ENCODE results near the gene DCHS2. TPM values are rescaled to one million over a fixed set of nuclear protein-coding genes. Genes with fewer than 3 reads are reported as not detected.

Gene DCHS2
- total RNA-seq, 4 donors from 2014 or later = 2.3 to 5.0 (median 3.2) TPM

DNA sequence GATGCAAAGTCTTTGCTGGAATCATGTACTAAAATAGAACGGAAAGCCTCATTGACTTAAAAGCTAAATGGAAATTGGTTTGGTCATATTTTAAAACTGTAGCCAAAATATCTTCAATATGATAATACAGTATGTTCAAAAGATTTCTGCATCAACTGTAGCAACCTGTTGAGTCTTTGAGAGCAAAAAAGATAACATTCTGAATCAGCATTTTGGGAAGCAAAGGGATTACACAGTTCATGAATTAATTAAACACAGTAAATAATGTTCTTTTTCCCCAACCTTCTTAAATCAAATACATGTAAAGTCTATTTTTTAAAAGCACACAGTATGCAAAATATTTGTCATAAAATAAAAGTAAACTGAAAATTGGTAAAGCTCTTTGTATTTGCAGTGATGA lies 50.5 kb downstream of the DCHS2 start:
- ATAC-seq = no peak
- no peak overlapping the region for H3K4me3 ChIP-seq
- TF ChIP-seq EP300 (IDR thresholded peaks at IDR 0.05) (no peak), POLR2AphosphoS5 (IDR thresholded peaks at IDR 0.05) (no peak), POLR2A (IDR thresholded peaks at IDR 0.05) (no peak)
- TF ChIP-seq, protein P1, sequence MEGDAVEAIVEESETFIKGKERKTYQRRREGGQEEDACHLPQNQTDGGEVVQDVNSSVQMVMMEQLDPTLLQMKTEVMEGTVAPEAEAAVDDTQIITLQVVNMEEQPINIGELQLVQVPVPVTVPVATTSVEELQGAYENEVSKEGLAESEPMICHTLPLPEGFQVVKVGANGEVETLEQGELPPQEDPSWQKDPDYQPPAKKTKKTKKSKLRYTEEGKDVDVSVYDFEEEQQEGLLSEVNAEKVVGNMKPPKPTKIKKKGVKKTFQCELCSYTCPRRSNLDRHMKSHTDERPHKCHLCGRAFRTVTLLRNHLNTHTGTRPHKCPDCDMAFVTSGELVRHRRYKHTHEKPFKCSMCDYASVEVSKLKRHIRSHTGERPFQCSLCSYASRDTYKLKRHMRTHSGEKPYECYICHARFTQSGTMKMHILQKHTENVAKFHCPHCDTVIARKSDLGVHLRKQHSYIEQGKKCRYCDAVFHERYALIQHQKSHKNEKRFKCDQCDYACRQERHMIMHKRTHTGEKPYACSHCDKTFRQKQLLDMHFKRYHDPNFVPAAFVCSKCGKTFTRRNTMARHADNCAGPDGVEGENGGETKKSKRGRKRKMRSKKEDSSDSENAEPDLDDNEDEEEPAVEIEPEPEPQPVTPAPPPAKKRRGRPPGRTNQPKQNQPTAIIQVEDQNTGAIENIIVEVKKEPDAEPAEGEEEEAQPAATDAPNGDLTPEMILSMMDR (IDR thresholded peaks at IDR 0.05) = no peak
- WGBS, 2 donors (ENCODE audit: low coverage in 1 of 2) = 50 to 78% methylated on average over 1 of the region's 1 CpG
- H3K36me3 ChIP-seq = no peaks in the 10 kb centered on the region
- H3K9me3 ChIP-seq = no peaks in the 10 kb centered on the region
- no peak overlapping the region for H3K27ac ChIP-seq
- H3K4me1 ChIP-seq = no peaks in the 10 kb centered on the region
- H3K27me3 ChIP-seq = no peaks in the 10 kb centered on the region

DNA sequence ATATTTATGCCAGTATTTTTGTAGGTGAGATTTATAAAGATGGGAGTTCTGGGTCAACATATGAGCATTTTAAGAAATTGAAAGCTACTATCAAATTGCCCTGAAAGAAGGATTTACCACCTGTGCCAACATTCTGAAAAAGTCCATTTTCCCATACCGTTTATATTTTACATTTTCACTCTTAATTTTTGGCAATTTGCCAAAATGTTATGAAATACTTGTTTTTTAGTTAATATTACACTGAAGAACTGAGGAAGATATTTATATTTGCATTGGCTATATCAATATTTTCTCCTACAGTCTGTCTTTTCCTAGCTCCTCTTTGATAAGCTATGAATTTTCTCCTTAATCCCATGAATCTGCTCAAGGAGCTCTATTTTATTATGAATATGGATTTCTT lies 52.4 kb downstream of the DCHS2 start:
- Histone ChIP-seq H3K36me3 (no peaks in the 10 kb centered on the region), H3K4me1 (no peaks in the 10 kb centered on the region), H3K9me3 (no peaks in the 10 kb centered on the region), H3K4me3 (no peak overlapping the region), H3K27me3 (no peaks in the 10 kb centered on the region), H3K27ac (no peak overlapping the region)
- TF ChIP-seq EP300 (IDR thresholded peaks at IDR 0.05) (no peak), POLR2A (IDR thresholded peaks at IDR 0.05) (no peak), POLR2AphosphoS5 (IDR thresholded peaks at IDR 0.05) (no peak)
- TF ChIP-seq, protein P1 (IDR thresholded peaks at IDR 0.05) = no peak
- 0 to 4% methylated on average over 1 of the region's 1 CpG for WGBS, 2 donors (ENCODE audit: low coverage in 1 of 2)
- no peak for ATAC-seq

DNA sequence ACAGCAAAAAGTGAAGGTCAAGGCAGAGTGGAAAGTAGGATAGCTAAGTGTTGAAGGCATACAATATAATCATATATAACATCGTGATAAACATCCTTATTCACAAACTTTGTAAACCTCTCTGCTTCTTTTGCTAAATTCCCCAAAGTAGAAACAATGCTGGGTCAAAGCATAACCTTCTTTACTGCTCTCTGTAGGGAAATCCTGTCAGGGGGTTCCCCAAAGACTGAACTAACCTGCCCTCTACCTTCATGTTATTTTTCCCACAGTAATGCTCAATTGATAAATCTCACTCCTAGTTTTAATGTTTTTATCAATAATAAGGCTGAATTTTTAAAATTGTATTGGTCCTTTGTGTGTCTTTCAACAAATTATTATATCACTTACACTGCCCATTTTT lies 55.7 kb downstream of the DCHS2 start:
- no peak overlapping the region for H3K27ac ChIP-seq
- ATAC-seq = no peak
- no peaks in the 10 kb centered on the region for H3K27me3 ChIP-seq
- H3K9me3 ChIP-seq = no peaks in the 10 kb centered on the region
- WGBS, 2 donors (ENCODE audit: low coverage in 1 of 2) = 58 to 73% methylated on average over 1 of the region's 1 CpG
- TF ChIP-seq POLR2AphosphoS5 (IDR thresholded peaks at IDR 0.05) = no peak
- TF ChIP-seq, protein P1 (IDR thresholded peaks at IDR 0.05) = no peak
- TF ChIP-seq EP300 (IDR thresholded peaks at IDR 0.05) = no peak
- no peak for TF ChIP-seq POLR2A (IDR thresholded peaks at IDR 0.05)
- H3K4me3 ChIP-seq = no peak overlapping the region
- H3K4me1 ChIP-seq = no peaks in the 10 kb centered on the region
- H3K36me3 ChIP-seq = no peaks in the 10 kb centered on the region

DNA sequence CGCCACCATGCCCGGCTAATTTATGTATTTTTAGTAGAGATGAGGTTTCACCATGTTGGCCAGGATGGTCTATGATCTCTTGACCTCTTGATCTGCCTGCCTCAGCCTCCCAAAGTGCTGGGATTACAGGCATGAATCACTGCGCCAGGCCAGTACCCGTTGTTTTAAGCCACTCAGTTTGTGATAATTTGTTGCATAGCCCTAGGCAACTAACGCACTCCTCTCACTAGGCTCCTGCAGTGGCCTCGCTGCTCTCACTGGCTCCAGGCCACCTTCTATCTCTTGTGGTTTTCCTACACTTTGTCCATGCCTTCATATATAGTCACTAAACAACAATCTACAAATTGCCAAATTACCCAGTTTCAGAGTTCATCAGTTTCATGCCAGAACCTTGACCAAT lies 58.1 kb downstream of the DCHS2 start:
- WGBS, 2 donors (ENCODE audit: low coverage in 1 of 2) = 100% methylated on average over 1 to 2 of the region's 6 CpGs
- ATAC-seq = no peak

DNA sequence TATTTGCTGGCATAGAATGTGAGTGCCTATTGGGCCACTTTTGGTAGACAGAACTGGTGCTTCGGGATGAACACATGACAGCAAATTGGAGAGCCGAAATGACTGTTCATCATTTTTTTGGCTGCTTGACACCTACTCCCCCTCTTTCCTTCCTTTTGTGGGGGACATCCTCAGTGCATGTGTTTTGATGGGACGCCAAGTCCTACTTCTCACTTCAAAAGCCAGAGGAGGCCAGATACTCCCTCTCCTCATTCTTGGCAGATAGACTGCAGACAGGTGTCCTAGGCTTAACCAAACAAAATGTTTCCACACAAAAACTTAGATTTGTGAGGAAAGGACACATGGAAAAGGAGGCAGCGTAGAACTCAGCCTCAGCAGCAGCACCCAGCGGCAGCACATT lies 62.4 kb downstream of the DCHS2 start:
- no peaks in the 10 kb centered on the region for H3K36me3 ChIP-seq
- H3K4me3 ChIP-seq = no peak overlapping the region
- no peaks in the 10 kb centered on the region for H3K27me3 ChIP-seq
- WGBS, 2 donors (ENCODE audit: low coverage in 1 of 2) = 83 to 84% methylated on average over 3 to 4 of the region's 5 CpGs
- no peak for TF ChIP-seq POLR2AphosphoS5 (IDR thresholded peaks at IDR 0.05)
- TF ChIP-seq, protein P1 (IDR thresholded peaks at IDR 0.05) = no peak
- TF ChIP-seq POLR2A (IDR thresholded peaks at IDR 0.05) = no peak
- TF ChIP-seq EP300 (IDR thresholded peaks at IDR 0.05) = no peak
- no peak for ATAC-seq
- H3K4me1 ChIP-seq = no peaks in the 10 kb centered on the region
- H3K27ac ChIP-seq = no peak overlapping the region
- H3K9me3 ChIP-seq = no peaks in the 10 kb centered on the region

More for the DNA sequence above, 58.1 kb downstream of the DCHS2 start:
- H3K9me3 ChIP-seq = no peaks in the 10 kb centered on the region
- H3K27me3 ChIP-seq = no peaks in the 10 kb centered on the region
- no peaks in the 10 kb centered on the region for H3K4me1 ChIP-seq
- H3K36me3 ChIP-seq = no peaks in the 10 kb centered on the region
- H3K27ac ChIP-seq = no peak overlapping the region
- TF ChIP-seq EP300 (IDR thresholded peaks at IDR 0.05) = no peak
- no peak for TF ChIP-seq POLR2A (IDR thresholded peaks at IDR 0.05)
- TF ChIP-seq POLR2AphosphoS5 (IDR thresholded peaks at IDR 0.05) = no peak
- TF ChIP-seq, protein P1 (IDR thresholded peaks at IDR 0.05) = no peak
- no peak overlapping the region for H3K4me3 ChIP-seq
